ENCODE measurements around the gene SND1.

SND1 gene

DNA sequence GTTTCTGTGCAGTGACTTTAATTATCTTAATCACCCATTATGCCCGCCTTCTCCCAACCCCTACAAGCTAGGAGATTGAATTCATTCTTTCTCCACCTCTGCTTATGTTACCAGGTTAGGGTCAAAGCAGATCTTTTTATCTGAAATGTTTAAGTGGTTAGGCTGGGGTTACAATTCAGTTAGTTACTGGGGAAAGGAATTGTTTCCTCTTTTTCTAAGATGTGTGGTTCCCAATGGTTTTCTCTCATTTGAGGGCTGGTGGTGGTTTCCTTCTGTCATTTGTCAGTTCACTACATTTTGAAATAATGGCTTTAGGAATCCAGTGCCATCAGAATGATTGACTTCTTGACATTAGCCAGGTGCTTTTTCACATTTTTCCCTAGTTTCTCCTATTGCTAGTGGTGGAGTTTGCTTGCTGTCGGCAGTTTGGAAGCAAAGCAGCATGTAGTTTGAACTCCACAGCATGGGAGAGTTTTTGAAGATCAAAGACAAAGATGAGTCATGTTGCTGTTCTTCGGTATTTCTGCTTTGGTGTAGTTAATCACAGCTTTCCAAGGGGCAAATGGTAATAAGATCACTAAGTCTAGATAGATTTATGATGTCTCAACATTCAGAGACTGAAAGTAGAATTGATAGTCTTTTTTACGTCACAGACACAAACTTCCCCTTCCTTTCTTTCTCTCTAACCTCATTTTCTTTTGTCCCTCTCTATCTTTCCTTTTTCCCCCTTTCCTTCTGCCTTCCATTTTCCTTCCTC is 168.2 kb downstream of the SND1 start:
- Histone ChIP-seq H3K79me1 (replicated peaks; ENCODE audit: low read length, poor library complexity, severe bottlenecking) (peaks cover 20% of the 10 kb centered on the region), H3K9ac (ENCODE audit: low read length) (no peak overlapping the region), H2BK15ac (ENCODE audit: low read depth, poor library complexity, severe bottlenecking) (no peak overlapping the region), H3K18ac (ENCODE audit: low read depth in 1 of 2, low read length in 2 of 2) (no peak overlapping the region), H3K9me3 (ENCODE audit: control insufficient read depth, low read length) (no peaks in the 10 kb centered on the region), H3K4me3 (ENCODE audit: insufficient read depth in 1 of 2, low read depth in 1 of 2, low read length in 2 of 2) (no peak overlapping the region), H2BK12ac (ENCODE audit: low read length in 2 of 2) (no peak overlapping the region), H4K91ac (ENCODE audit: low read length) (no peak overlapping the region), H3K27me3 (ENCODE audit: control insufficient read depth in 1 of 2, insufficient read depth in 1 of 2, low read length in 2 of 2) (no peaks in the 10 kb centered on the region), H2AK5ac (ENCODE audit: low read length, severe bottlenecking) (no peak overlapping the region), H4K8ac (ENCODE audit: low read length) (no peak overlapping the region), H3K23ac (ENCODE audit: low read length in 2 of 2) (no peak overlapping the region), H3K4me2 (ENCODE audit: low read length, poor library complexity, severe bottlenecking) (no peak overlapping the region), H3K4ac (ENCODE audit: low read depth in 1 of 2, low read length in 2 of 2) (no peak overlapping the region), H3K36me3 (ENCODE audit: control insufficient read depth in 1 of 2, insufficient read depth in 2 of 2, low read depth in 1 of 2, low read length in 2 of 2) (peaks cover 0 to 3% of the 10 kb centered on the region in 2 experiments), H3K14ac (ENCODE audit: low read length in 2 of 2) (no peak overlapping the region), H3K4me1 (ENCODE audit: control insufficient read depth, insufficient read depth, low read depth, low read length) (peaks cover 13% of the 10 kb centered on the region), H2BK120ac (ENCODE audit: low read depth, low read length) (no peak overlapping the region), H3K27ac (ENCODE audit: low read length, poor library complexity, severe bottlenecking) (peak overlapping the region; percentile 78), H2AFZ (ENCODE audit: low read depth, low read length) (no peak overlapping the region), H2BK5ac (ENCODE audit: low read depth, low read length, poor library complexity, severe bottlenecking) (no peak overlapping the region)
- peak; percentile 79 for DNase-seq
- WGBS, result 31% methylated on average over 4 of the region's 4 CpGs

DNA sequence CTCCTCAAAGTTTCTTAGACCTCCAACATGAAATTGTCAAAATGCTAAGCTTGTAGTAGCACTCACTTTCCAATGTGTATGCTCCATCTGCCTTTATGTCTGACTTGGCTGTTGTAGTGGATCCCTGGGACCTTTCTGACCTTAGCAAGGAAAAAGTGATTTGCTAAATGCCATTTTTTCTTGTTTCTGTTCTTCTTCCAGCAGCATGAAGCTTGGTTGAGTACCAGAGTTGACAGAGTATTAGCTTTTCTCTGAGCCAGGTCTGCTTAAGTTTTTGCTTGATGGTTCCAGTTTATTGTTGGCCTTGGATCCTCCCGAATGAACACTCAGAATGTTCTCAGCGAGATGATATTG is 168.7 kb downstream of the SND1 start:
- Histone ChIP-seq H3K23ac (ENCODE audit: low read length in 2 of 2) (no peak overlapping the region), H3K36me3 (ENCODE audit: control insufficient read depth in 1 of 2, insufficient read depth in 2 of 2, low read depth in 1 of 2, low read length in 2 of 2) (peaks cover 0 to 3% of the 10 kb centered on the region in 2 experiments), H2BK120ac (ENCODE audit: low read depth, low read length) (no peak overlapping the region), H3K4me2 (ENCODE audit: low read length, poor library complexity, severe bottlenecking) (no peak overlapping the region), H3K27ac (ENCODE audit: low read length, poor library complexity, severe bottlenecking) (peak overlapping the region; percentile 78), H2BK5ac (ENCODE audit: low read depth, low read length, poor library complexity, severe bottlenecking) (no peak overlapping the region), H3K9me3 (ENCODE audit: control insufficient read depth, low read length) (no peaks in the 10 kb centered on the region), H3K4me1 (ENCODE audit: control insufficient read depth, insufficient read depth, low read depth, low read length) (peaks cover 10% of the 10 kb centered on the region), H2AK5ac (ENCODE audit: low read length, severe bottlenecking) (no peak overlapping the region), H4K8ac (ENCODE audit: low read length) (no peak overlapping the region), H4K91ac (ENCODE audit: low read length) (no peak overlapping the region), H2AFZ (ENCODE audit: low read depth, low read length) (no peak overlapping the region), H3K9ac (ENCODE audit: low read length) (no peak overlapping the region), H2BK12ac (ENCODE audit: low read length in 2 of 2) (no peak overlapping the region), H3K4me3 (ENCODE audit: insufficient read depth in 1 of 2, low read depth in 1 of 2, low read length in 2 of 2) (no peak overlapping the region), H3K27me3 (ENCODE audit: control insufficient read depth in 1 of 2, insufficient read depth in 1 of 2, low read length in 2 of 2) (no peaks in the 10 kb centered on the region), H3K14ac (ENCODE audit: low read length in 2 of 2) (no peak overlapping the region), H3K4ac (ENCODE audit: low read depth in 1 of 2, low read length in 2 of 2) (no peak overlapping the region), H3K79me1 (replicated peaks; ENCODE audit: low read length, poor library complexity, severe bottlenecking) (peaks cover 18% of the 10 kb centered on the region), H3K18ac (ENCODE audit: low read depth in 1 of 2, low read length in 2 of 2) (no peak overlapping the region), H2BK15ac (ENCODE audit: low read depth, poor library complexity, severe bottlenecking) (no peak overlapping the region)
- WGBS, result 100% methylated on average over 2 of the region's 2 CpGs
- no peak for DNase-seq

DNA sequence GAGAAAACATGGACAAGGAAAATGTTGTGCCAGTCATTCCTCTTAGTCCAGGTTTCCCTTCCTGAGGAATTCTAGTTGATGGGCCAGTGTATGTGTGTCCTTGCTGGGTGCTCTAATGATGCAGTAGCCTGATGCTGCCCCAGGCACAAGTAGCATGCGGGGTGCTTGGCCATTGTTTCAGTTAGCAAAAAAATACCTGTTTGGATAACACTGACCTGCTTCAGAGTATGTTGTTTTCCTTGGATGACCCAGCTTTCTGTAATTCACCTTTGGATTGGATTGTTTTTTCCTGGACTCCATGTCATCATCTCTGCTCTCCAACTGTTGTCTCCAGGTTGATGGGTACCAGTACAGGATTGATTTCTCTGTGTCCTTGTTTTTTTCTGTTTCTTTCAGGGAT is 169.2 kb downstream of the SND1 start:
- Histone ChIP-seq H3K9ac (ENCODE audit: low read length) (no peak overlapping the region), H2BK120ac (ENCODE audit: low read depth, low read length) (no peak overlapping the region), H2BK15ac (ENCODE audit: low read depth, poor library complexity, severe bottlenecking) (no peak overlapping the region), H3K14ac (ENCODE audit: low read length in 2 of 2) (no peak overlapping the region), H3K9me3 (ENCODE audit: control insufficient read depth, low read length) (no peaks in the 10 kb centered on the region), H3K18ac (ENCODE audit: low read depth in 1 of 2, low read length in 2 of 2) (no peak overlapping the region), H3K27ac (ENCODE audit: low read length, poor library complexity, severe bottlenecking) (no peak overlapping the region), H3K4me3 (ENCODE audit: insufficient read depth in 1 of 2, low read depth in 1 of 2, low read length in 2 of 2) (no peak overlapping the region), H3K4ac (ENCODE audit: low read depth in 1 of 2, low read length in 2 of 2) (no peak overlapping the region), H3K36me3 (ENCODE audit: control insufficient read depth in 1 of 2, insufficient read depth in 2 of 2, low read depth in 1 of 2, low read length in 2 of 2) (peaks cover 0 to under 1% of the 10 kb centered on the region in 2 experiments), H4K8ac (ENCODE audit: low read length) (no peak overlapping the region), H2BK5ac (ENCODE audit: low read depth, low read length, poor library complexity, severe bottlenecking) (no peak overlapping the region), H3K4me1 (ENCODE audit: control insufficient read depth, insufficient read depth, low read depth, low read length) (peaks cover 7% of the 10 kb centered on the region), H2AFZ (ENCODE audit: low read depth, low read length) (no peak overlapping the region), H2AK5ac (ENCODE audit: low read length, severe bottlenecking) (no peak overlapping the region), H3K4me2 (ENCODE audit: low read length, poor library complexity, severe bottlenecking) (no peak overlapping the region), H3K27me3 (ENCODE audit: control insufficient read depth in 1 of 2, insufficient read depth in 1 of 2, low read length in 2 of 2) (no peaks in the 10 kb centered on the region), H3K79me1 (replicated peaks; ENCODE audit: low read length, poor library complexity, severe bottlenecking) (peaks cover 15% of the 10 kb centered on the region), H2BK12ac (ENCODE audit: low read length in 2 of 2) (no peak overlapping the region), H4K91ac (ENCODE audit: low read length) (no peak overlapping the region), H3K23ac (ENCODE audit: low read length in 2 of 2) (no peak overlapping the region)
- no peak for DNase-seq
- 100% methylated on average over 1 of the region's 1 CpG for WGBS

DNA sequence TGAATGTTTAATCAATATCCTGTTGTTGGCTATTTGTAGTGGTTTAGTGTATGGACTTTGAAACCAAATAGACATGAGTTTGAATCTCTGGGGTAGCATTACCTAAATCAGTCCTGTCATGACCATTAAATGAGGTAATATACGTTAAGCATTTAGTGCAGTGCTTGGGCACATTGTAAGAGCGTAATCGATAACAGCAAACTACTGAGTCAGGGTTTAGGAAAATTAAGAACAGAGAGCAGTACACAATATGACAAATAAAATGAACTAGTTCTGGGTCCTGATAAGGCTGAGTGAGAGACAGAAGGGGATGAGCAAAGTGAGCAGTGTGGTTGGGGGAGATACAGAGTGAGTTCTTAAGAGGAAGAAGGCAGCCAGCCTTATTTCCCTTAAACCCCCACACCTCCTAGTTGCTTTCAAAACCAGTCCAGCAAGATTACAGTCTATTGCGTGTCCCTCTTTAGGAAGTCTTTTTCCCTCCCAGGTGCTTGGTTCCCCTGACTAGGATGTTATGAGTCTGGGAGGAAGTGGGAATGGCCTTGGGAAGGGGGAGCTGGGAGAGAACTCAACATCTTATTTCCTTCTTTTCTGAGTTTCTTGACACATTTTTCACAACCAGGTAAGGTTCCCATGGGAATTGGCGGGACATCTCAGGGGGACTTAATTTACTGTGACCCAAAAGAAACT is 171.0 kb downstream of the SND1 start:
- Histone ChIP-seq H3K27ac (ENCODE audit: low read length, poor library complexity, severe bottlenecking) (no peak overlapping the region), H3K4ac (ENCODE audit: low read depth in 1 of 2, low read length in 2 of 2) (no peak overlapping the region), H2BK120ac (ENCODE audit: low read depth, low read length) (no peak overlapping the region), H3K4me1 (ENCODE audit: control insufficient read depth, insufficient read depth, low read depth, low read length) (peaks cover 4% of the 10 kb centered on the region), H3K9ac (ENCODE audit: low read length) (no peak overlapping the region), H3K23ac (ENCODE audit: low read length in 2 of 2) (no peak overlapping the region), H3K14ac (ENCODE audit: low read length in 2 of 2) (no peak overlapping the region), H3K27me3 (ENCODE audit: control insufficient read depth in 1 of 2, insufficient read depth in 1 of 2, low read length in 2 of 2) (no peaks in the 10 kb centered on the region), H3K4me3 (ENCODE audit: insufficient read depth in 1 of 2, low read depth in 1 of 2, low read length in 2 of 2) (no peak overlapping the region), H3K18ac (ENCODE audit: low read depth in 1 of 2, low read length in 2 of 2) (no peak overlapping the region), H3K9me3 (ENCODE audit: control insufficient read depth, low read length) (no peaks in the 10 kb centered on the region), H3K79me1 (replicated peaks; ENCODE audit: low read length, poor library complexity, severe bottlenecking) (peaks cover 14% of the 10 kb centered on the region), H2AK5ac (ENCODE audit: low read length, severe bottlenecking) (no peak overlapping the region), H4K91ac (ENCODE audit: low read length) (no peak overlapping the region), H2BK12ac (ENCODE audit: low read length in 2 of 2) (no peak overlapping the region), H2BK5ac (ENCODE audit: low read depth, low read length, poor library complexity, severe bottlenecking) (no peak overlapping the region), H3K4me2 (ENCODE audit: low read length, poor library complexity, severe bottlenecking) (no peak overlapping the region), H4K8ac (ENCODE audit: low read length) (no peak overlapping the region), H3K36me3 (ENCODE audit: control insufficient read depth in 1 of 2, insufficient read depth in 2 of 2, low read depth in 1 of 2, low read length in 2 of 2) (no peaks in the 10 kb centered on the region), H2AFZ (ENCODE audit: low read depth, low read length) (no peak overlapping the region), H2BK15ac (ENCODE audit: low read depth, poor library complexity, severe bottlenecking) (no peak overlapping the region)
- 99% methylated on average over 4 of the region's 5 CpGs for WGBS
- no peak for DNase-seq
